T follicular helper cell (primary cell): ENCODE data around the gene STARD3.
"Not testable (repeated sequence)": the region's sequence is repeated elsewhere in the genome, so short reads cannot be mapped to it uniquely, and the experiment has no call there.

ENCODE experiments used
- DNase-seq: peaks from one replicate; pipeline ENCODE4 v3.0.0-alpha.2; 2020; ENCODE audit warnings: low read depth

Gene STARD3

GRCh38 chr17:39695089-39695474 is 58.1 kb downstream of the STARD3 start:
- no peak for DNase-seq

- DNase-seq, result no peak
Measured at GRCh38 chr17:39696731-39697130, 59.8 kb downstream of the STARD3 start.

- DNase-seq, result no peak
Measured at GRCh38 chr17:39697961-39698360, 61.0 kb downstream of the STARD3 start.

GRCh38 chr17:39699157-39699817 is 62.3 kb downstream of the STARD3 start:
- DNase-seq, result not testable (repeated sequence)

GRCh38 chr17:39699818-39700147 is 62.8 kb downstream of the STARD3 start, which contains the start of gene ERBB2:
Gene ERBB2, plus strand, starts transcription at chr17:39700064. Its CDS starts 175 bp downstream, at chr17:39700239.
- no peak for DNase-seq

GRCh38 chr17:39700148-39700987 is 63.4 kb downstream of the STARD3 start:
- no peak for DNase-seq

- no peak for DNase-seq
Measured at GRCh38 chr17:39701012-39701783, 64.3 kb downstream of the STARD3 start.

GRCh38 chr17:39701784-39702422 is 65.0 kb downstream of the STARD3 start:
- DNase-seq, result no peak

GRCh38 chr17:39702901-39703893 is 66.3 kb downstream of the STARD3 start:
- no peak for DNase-seq

- no peak for DNase-seq
Measured at GRCh38 chr17:39703913-39704312, 67.0 kb downstream of the STARD3 start.

GRCh38 chr17:39704821-39705551 is 68.0 kb downstream of the STARD3 start:
- no peak for DNase-seq

GRCh38 chr17:39705786-39706348 is 68.9 kb downstream of the STARD3 start:
- no peak for DNase-seq

GRCh38 chr17:39706383-39706782 is 69.4 kb downstream of the STARD3 start:
- DNase-seq, result no peak

GRCh38 chr17:39706921-39707337 is 70.0 kb downstream of the STARD3 start:
- no peak for DNase-seq

- DNase-seq, result no peak
Measured at GRCh38 chr17:39709319-39709997, 72.5 kb downstream of the STARD3 start.

- DNase-seq, result no peak
Measured at GRCh38 chr17:39709998-39710964, 73.3 kb downstream of the STARD3 start.

- DNase-seq, result not testable (repeated sequence)
Measured at GRCh38 chr17:39711071-39711470, 74.1 kb downstream of the STARD3 start.

GRCh38 chr17:39711851-39712250 is 74.9 kb downstream of the STARD3 start:
- no peak for DNase-seq
